Glomerular visceral epithelial cell (primary cell): ENCODE results near the gene LAMTOR2.
"Not testable (repeated sequence)": the region's sequence is repeated elsewhere in the genome, so short reads cannot be mapped to it uniquely, and the experiment has no call there.

ENCODE experiments used
- DNase-seq: peaks from one replicate; pipeline ENCODE4 v3.0.0-alpha.2; 2016; ENCODE audit errors: extremely low spot score

Gene LAMTOR2

GRCh38 chr1:156052862-156053767, 1.5 kb upstream of the LAMTOR2 start:
- peak; percentile 60 for DNase-seq

GRCh38 chr1:156053768-156054499, 648 bp upstream of the LAMTOR2 start, which contains the start of gene UBQLN4:
Gene UBQLN4 (minus strand): TSS chr1:156053798. CDS start chr1:156053701, 97 bp downstream.
- DNase-seq = peak; percentile 91

- DNase-seq = no peak
These were observed 883 bp downstream of the LAMTOR2 start for GRCh38 chr1:156055281-156056048.

- no peak for DNase-seq
These were observed 1.8 kb downstream of the LAMTOR2 start for GRCh38 chr1:156056326-156056849.

GRCh38 chr1:156060937-156061636, 6.5 kb downstream of the LAMTOR2 start, which contains the start of gene RAB25:
Gene RAB25 (plus strand): TSS chr1:156061160. CDS start chr1:156061401, 241 bp downstream.
- DNase-seq = no peak

GRCh38 chr1:156062189-156062588, 7.6 kb downstream of the LAMTOR2 start:
- no peak for DNase-seq

GRCh38 chr1:156063997-156064285, 9.4 kb downstream of the LAMTOR2 start:
- DNase-seq = no peak

- DNase-seq = no peak
These were observed 10.0 kb downstream of the LAMTOR2 start for GRCh38 chr1:156064615-156065014.

GRCh38 chr1:156065212-156065611, 10.6 kb downstream of the LAMTOR2 start:
- DNase-seq = no peak

- DNase-seq = no peak
These were observed 11.3 kb downstream of the LAMTOR2 start for GRCh38 chr1:156065871-156066270.

- DNase-seq = no peak
These were observed 12.7 kb downstream of the LAMTOR2 start for GRCh38 chr1:156067262-156067661.

GRCh38 chr1:156069490-156070455, 15.2 kb downstream of the LAMTOR2 start:
- DNase-seq = no peak

- no peak for DNase-seq
These were observed 16.0 kb downstream of the LAMTOR2 start for GRCh38 chr1:156070548-156070947.

- not testable (repeated sequence) for DNase-seq
These were observed 16.8 kb downstream of the LAMTOR2 start for GRCh38 chr1:156071332-156071816.

GRCh38 chr1:156072251-156072650, 17.7 kb downstream of the LAMTOR2 start:
- DNase-seq = no peak

GRCh38 chr1:156073110-156073687, 18.6 kb downstream of the LAMTOR2 start:
- DNase-seq = no peak

- DNase-seq = no peak
These were observed 19.2 kb downstream of the LAMTOR2 start for GRCh38 chr1:156073740-156074139.

- no peak for DNase-seq
These were observed 20.1 kb downstream of the LAMTOR2 start for GRCh38 chr1:156074661-156075060.

GRCh38 chr1:156075162-156075561, 20.6 kb downstream of the LAMTOR2 start:
- DNase-seq = no peak
